Measurements from ENCODE around the gene KIN. TPM values are rescaled to one million over a fixed set of nuclear protein-coding genes. Genes with fewer than 3 reads are reported as not detected.

KIN gene
- total RNA-seq, 1 donor from 2014 or later: 13.7 TPM

DNA sequence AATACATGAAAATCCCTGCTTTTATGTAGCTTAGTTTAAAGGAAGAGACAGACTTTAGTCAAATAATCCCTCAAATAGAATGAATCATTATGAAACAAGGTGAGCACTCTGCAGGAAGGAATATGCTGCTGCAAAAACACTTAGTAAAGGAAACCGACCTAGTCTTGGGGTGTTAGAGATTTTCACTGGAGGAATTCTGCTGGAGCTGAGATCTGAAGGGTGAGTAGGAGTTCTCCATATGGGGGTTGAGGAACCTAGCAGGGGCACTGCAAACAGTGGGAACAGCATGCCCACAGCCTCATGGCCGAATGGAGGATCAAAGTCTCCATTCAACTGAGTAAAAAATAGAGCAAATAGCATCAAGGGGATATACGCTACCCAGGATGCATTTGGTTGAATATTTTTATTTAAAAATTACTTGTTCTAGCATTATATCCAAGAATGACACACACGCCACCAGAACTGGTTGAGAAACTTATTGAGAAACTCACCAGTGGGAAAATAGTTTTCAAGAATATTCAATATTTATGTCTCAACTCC lies 81.2 kb downstream of the KIN start:
- intact Hi-C loops (cut with DNase I): no loop called here
- no peak overlapping the region for H3K4me3 ChIP-seq
- ATAC-seq: no peak

DNA sequence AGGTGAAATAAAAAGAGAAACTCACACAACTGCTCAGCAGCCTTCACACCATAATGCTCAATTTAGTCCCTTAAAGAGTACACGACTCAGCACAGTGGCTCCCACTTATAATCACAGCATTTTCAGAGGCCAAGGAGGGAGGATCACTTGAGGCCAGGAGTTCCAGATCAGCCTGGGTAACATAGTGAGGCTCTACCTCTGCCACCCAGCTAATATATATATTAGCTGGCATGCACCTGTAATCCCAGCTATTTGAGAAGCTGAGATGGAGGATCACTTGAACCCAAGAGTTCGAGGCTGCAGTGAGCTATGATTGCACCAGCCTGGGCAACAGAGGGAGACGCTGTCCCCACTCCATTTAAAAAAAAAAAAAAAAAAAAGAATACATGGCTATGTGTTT lies 82.5 kb downstream of the KIN start:
- Histone ChIP-seq H3K4me3 (no peak overlapping the region), H3K36me3 (no peaks in the 10 kb centered on the region), H3K4me1 (no peaks in the 10 kb centered on the region), H3K9me3 (no peaks in the 10 kb centered on the region), H3K27ac (no peak overlapping the region), H3K27me3 (ENCODE audit: low read depth) (peaks cover 4% of the 10 kb centered on the region)
- ATAC-seq (no peak), DNase-seq (no peak)
- intact Hi-C loops (cut with DNase I): no loop called here
- TF ChIP-seq, protein P1, sequence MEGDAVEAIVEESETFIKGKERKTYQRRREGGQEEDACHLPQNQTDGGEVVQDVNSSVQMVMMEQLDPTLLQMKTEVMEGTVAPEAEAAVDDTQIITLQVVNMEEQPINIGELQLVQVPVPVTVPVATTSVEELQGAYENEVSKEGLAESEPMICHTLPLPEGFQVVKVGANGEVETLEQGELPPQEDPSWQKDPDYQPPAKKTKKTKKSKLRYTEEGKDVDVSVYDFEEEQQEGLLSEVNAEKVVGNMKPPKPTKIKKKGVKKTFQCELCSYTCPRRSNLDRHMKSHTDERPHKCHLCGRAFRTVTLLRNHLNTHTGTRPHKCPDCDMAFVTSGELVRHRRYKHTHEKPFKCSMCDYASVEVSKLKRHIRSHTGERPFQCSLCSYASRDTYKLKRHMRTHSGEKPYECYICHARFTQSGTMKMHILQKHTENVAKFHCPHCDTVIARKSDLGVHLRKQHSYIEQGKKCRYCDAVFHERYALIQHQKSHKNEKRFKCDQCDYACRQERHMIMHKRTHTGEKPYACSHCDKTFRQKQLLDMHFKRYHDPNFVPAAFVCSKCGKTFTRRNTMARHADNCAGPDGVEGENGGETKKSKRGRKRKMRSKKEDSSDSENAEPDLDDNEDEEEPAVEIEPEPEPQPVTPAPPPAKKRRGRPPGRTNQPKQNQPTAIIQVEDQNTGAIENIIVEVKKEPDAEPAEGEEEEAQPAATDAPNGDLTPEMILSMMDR (IDR thresholded peaks at IDR 0.05): no peak

More for the DNA sequence above, 81.2 kb downstream of the KIN start:
- Histone ChIP-seq H3K9me3 (no peaks in the 10 kb centered on the region), H3K4me1 (no peaks in the 10 kb centered on the region), H3K36me3 (no peaks in the 10 kb centered on the region), H3K27ac (no peak overlapping the region), H3K27me3 (ENCODE audit: low read depth) (peaks cover 8% of the 10 kb centered on the region)
- TF ChIP-seq, protein P1 (IDR thresholded peaks at IDR 0.05): no peak
- no peak for DNase-seq

DNA sequence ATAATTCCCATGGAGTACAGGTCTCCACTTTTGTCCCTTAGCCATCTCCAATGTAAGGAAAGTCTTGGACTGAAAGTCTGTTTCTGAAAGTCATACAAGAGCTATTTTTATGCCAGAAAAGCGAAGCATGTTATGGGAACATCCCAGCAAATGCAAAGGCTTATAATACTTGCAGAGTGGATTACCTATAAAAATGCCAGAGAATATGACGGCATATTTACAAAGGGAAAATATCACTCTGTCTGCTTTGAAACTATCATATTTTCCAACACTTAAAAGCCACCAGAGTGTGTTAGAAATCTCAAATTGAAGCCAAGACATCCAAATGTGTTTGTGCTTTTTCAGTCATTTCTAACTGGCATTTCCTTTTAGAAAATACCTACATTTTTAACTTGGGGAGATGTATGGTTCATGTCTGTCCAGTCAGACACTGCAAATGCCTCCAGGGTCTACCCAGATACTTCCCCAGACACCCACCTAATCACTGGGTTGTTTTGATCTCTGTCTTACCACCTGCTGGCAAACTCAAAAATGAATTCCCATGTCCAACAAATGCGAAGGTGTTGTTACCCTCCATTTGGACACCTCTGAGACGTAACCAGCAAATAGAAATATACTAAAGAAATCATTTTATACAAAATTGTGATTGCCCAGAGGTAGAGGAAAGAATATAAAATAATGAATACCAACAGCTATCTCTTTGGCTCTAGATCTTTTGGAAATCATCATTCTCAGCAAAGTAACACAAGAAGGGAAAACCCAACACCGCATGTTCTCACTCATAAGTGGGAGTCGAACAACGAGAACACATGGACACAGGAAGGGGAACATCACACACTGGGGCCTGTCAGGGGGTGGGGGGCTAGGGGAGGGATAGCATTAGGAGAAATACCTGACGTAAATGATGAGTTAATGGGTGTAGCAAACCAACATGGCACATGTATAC lies 83.4 kb downstream of the KIN start:
- peaks cover 5% of the 10 kb centered on the region for H3K27me3 ChIP-seq (ENCODE audit: low read depth)
- no peaks in the 10 kb centered on the region for H3K9me3 ChIP-seq
- TF ChIP-seq, protein P1 (IDR thresholded peaks at IDR 0.05): no peak
- no peak for ATAC-seq
- DNase-seq: no peak
- H3K4me1 ChIP-seq: no peaks in the 10 kb centered on the region
- no peak overlapping the region for H3K4me3 ChIP-seq
- no peaks in the 10 kb centered on the region for H3K36me3 ChIP-seq
- H3K27ac ChIP-seq: no peak overlapping the region
- intact Hi-C loops (cut with DNase I): no loop called here

DNA sequence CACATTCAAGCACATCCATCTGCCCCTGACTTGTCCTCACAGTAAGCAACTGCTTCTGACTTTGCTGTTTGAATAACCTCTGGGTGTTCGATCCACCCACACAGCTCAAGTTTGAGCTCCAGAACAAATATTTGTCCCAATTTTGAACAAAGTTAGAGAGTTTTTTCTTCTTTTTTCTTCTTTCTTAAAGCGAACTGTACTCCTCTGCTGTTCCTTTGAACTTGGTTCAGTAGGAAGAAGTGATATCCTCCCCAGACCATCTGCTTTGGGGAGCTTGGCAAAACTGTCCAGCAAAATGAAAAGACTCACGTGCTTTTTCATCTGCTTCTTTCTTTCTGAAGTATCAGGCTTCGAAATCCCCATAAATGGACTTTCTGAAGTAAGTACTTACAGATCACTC lies 84.7 kb downstream of the KIN start, which contains the start of gene ITIH2:
Gene ITIH2, plus strand, starts transcription at position 177 of the 400 bp plus-strand sequence. Its CDS starts 119 bp downstream, at position 296.
- Histone ChIP-seq H3K9me3 (no peaks in the 10 kb centered on the region), H3K4me3 (no peak within 1 kb of the TSS), H3K4me1 (no peaks in the 10 kb centered on the region), H3K27ac (no peak within 1 kb of the TSS), H3K36me3 (no peaks in the 10 kb centered on the region), H3K27me3 (ENCODE audit: low read depth) (peaks cover 7% of the 10 kb centered on the region)
- intact Hi-C loops (cut with DNase I): no loop called here
- TF ChIP-seq, protein P1 (IDR thresholded peaks at IDR 0.05): no peak
- DNase-seq: no peak
- ATAC-seq: no peak

DNA sequence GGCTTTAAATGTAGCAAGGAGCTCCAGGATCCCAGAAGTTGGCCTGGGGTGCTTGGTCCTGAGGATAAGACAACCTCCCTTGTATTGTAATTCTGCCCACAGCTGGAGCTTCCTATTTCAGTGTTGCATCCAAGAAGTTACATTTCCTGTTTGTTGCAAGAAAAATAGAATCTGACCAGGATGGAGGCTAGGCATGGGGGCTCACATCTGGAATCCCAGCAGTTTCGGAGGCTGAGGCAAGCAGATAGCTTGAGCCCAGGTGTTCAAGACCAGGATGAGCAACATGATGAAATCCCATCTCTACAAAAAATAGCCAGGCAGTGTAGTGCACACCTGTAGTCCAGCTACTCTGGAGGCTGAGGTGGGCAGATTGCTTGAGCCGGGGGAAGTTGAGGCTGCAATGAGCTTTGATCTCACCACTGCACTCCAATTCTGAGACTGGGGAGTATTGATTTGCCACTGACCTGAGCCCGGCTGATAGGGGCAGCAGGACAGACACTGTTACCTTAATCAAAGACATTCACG lies 85.4 kb downstream of the KIN start:
- intact Hi-C loops (cut with DNase I): no loop called here
- H3K27ac ChIP-seq: no peak overlapping the region
- H3K36me3 ChIP-seq: no peaks in the 10 kb centered on the region
- H3K4me1 ChIP-seq: no peaks in the 10 kb centered on the region
- DNase-seq (no peak), ATAC-seq (no peak)
- H3K9me3 ChIP-seq: no peaks in the 10 kb centered on the region
- TF ChIP-seq, protein P1 (IDR thresholded peaks at IDR 0.05): no peak
- H3K4me3 ChIP-seq: no peak overlapping the region
- H3K27me3 ChIP-seq (ENCODE audit: low read depth): peaks cover 7% of the 10 kb centered on the region

Data from lower lobe of right lung (tissue), 2 donors.